Fibroblast of lung (primary cell): Measurements from ENCODE around the gene ARHGAP18. TPM values are rescaled to one million over a fixed set of nuclear protein-coding genes. Genes with fewer than 3 reads are reported as not detected.
A peak's percentile ranks its signal among the peaks of the same experiment; 100 is the strongest.

Experiments used
- DNase-seq, 2 donors: peaks; one replicate each; pipeline versions ENCODE4 v3.0.0 to v3.0.0-alpha.2; 2010; ENCODE audit warnings: low read depth in 2 of 2
- H2AFZ ChIP-seq: 2 replicates; pipeline ENCODE4 v1.5.1; 2012; ENCODE audit warnings: low read length, control low read depth, inconsistent platforms
- H3K27ac ChIP-seq: 2 replicates; pipeline ENCODE4 v1.5.1; 2011; ENCODE audit warnings: low read length, control low read depth; ENCODE audit not compliant: insufficient read depth
- H3K27me3 ChIP-seq: 2 replicates; pipeline ENCODE4 v1.5.1; 2011; ENCODE audit warnings: mild to moderate bottlenecking, low read length; ENCODE audit not compliant: control insufficient read depth, insufficient read depth
- H3K36me3 ChIP-seq: 2 replicates; pipeline ENCODE4 v1.5.1; 2011; ENCODE audit warnings: low read length; ENCODE audit not compliant: control insufficient read depth, insufficient read depth
- H3K4me1 ChIP-seq: 2 replicates; pipeline ENCODE4 v1.5.1; 2011; ENCODE audit warnings: low read length; ENCODE audit not compliant: control insufficient read depth, insufficient read depth; ENCODE audit errors: extremely low read depth
- H3K4me2 ChIP-seq: 2 replicates; pipeline ENCODE4 v1.5.1; 2011; ENCODE audit warnings: low read length, control low read depth; ENCODE audit not compliant: insufficient read depth; ENCODE audit errors: extremely low read depth
- H3K4me3 ChIP-seq, 4 experiments: fragments of 200-600 bp in 1 of 4; sonication (generic) in 1 of 4; replicated peaks in 1 of 4; 2 replicates each; pipeline ENCODE4 v1.5.1; 2011 to 2016; ENCODE audit warnings: low read length in 4 of 4, low read depth in 3 of 4, mild to moderate bottlenecking in 3 of 4, control low read depth in 2 of 4, inconsistent platforms in 1 of 4, mixed read lengths in 1 of 4; ENCODE audit not compliant: insufficient read depth in 1 of 4; ENCODE audit errors: control extremely low read depth in 1 of 4
- H3K79me2 ChIP-seq: 2 replicates; pipeline ENCODE4 v1.5.1; 2012; ENCODE audit warnings: mild to moderate bottlenecking, low read length, inconsistent platforms; ENCODE audit not compliant: control insufficient read depth, insufficient read depth
- H3K9ac ChIP-seq: 2 replicates; pipeline ENCODE4 v1.5.1; 2011; ENCODE audit warnings: mild to moderate bottlenecking, low read length, control low read depth; ENCODE audit not compliant: insufficient read depth
- H3K9me3 ChIP-seq: 2 replicates; pipeline ENCODE4 v1.5.1; 2012; ENCODE audit warnings: low read depth, low read length; ENCODE audit not compliant: control insufficient read depth, insufficient read depth
- H4K20me1 ChIP-seq: 2 replicates; pipeline ENCODE4 v1.5.1; 2011; ENCODE audit warnings: low read length; ENCODE audit not compliant: control insufficient read depth, insufficient read depth; ENCODE audit errors: extremely low read depth
- CTCF ChIP-seq, 2 donors: IDR thresholded peaks in 1 of 2; conservative IDR thresholded peaks in 1 of 2; 1 replicate in 1 of 2; 2 replicates in 1 of 2; pipeline ENCODE4 v1.5.1; 2011 to 2012; ENCODE audit warnings: low read length in 2 of 2, control low read depth in 1 of 2, inconsistent platforms in 1 of 2, low read depth in 1 of 2, mild to moderate bottlenecking in 1 of 2
- EZH2 ChIP-seq: IDR thresholded peaks from 2 replicates; pipeline ENCODE4 v1.5.1; 2012; ENCODE audit warnings: low read length, control low read depth, mild to moderate bottlenecking; ENCODE audit errors: missing control alignments
- polyA plus RNA-seq, 2 donors: library from polyadenylated mRNA; depleted of rRNA in 1 of 2; stranded (reverse) in 1 of 2; unstranded in 1 of 2; fragments of >200 nt; gene quantifications; 2 replicates each; pipeline ENCODE4 v1.2.1, GENCODE V29; 2011 to 2012; ENCODE audit warnings: missing spikeins in 1 of 2
- total RNA-seq: library from RNA; depleted of rRNA; stranded (reverse); fragments of >200 nt; gene quantifications from 2 replicates; pipeline ENCODE4 v1.2.1, GENCODE V29; 2014

Gene ARHGAP18
- total and polyA plus RNA-seq, 2 donors (not counting 1 experiment from before 2014, with no cell fraction given) = 18.6 to 38.3 TPM

GRCh38 chr6:129659590-129660345 is 50.2 kb downstream of the ARHGAP18 start:
- H3K9me3 ChIP-seq = no peaks in the 10 kb centered on the region
- peaks cover 71% of the 10 kb centered on the region for H3K79me2 ChIP-seq
- no peak overlapping the region for H3K9ac ChIP-seq
- peak overlapping the region; percentile 29 for H2AFZ ChIP-seq
- peak overlapping the region in 1 of 4 experiments; percentile 23 for H3K4me3 ChIP-seq
- no peaks in the 10 kb centered on the region for H3K4me1 ChIP-seq
- TF ChIP-seq EZH2 (no peak), CTCF (conservative IDR thresholded peaks at IDR 0.05 in 1 of 2, IDR thresholded peaks at IDR 0.05 in 1 of 2; ENCODE audit: low read depth in 1 of 2, low read length in 2 of 2) (no peak)
- no peak overlapping the region for H3K27ac ChIP-seq
- no peaks in the 10 kb centered on the region for H3K27me3 ChIP-seq
- peak overlapping the region; percentile 4 for H3K4me2 ChIP-seq
- no peaks in the 10 kb centered on the region for H4K20me1 ChIP-seq
- no peak for DNase-seq
- no peaks in the 10 kb centered on the region for H3K36me3 ChIP-seq

DNA sequence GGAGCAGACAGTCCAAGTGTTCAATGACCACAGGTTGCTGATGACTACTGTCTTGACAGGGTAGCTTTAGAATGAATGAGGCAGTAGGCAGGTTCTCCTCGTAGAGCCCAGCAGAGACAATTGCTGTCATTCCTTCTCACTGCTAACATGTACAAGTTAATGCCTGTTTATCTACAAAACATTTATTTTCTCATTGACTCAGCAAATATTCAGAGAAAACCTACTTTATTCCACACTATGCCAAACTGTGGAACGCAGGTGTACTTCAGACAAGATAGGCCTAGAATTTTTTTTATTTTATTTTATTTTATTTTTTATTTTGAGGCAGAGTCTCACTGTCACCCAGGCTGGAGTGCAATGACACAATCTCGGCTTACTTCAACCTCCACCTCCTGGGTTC is 50.8 kb downstream of the ARHGAP18 start:
- TF ChIP-seq EZH2 = no peak
- TF ChIP-seq CTCF (conservative IDR thresholded peaks at IDR 0.05 in 1 of 2, IDR thresholded peaks at IDR 0.05 in 1 of 2; ENCODE audit: low read depth in 1 of 2, low read length in 2 of 2) = no peak
- H3K4me1 ChIP-seq = peaks cover 2% of the 10 kb centered on the region
- no peak for DNase-seq
- H3K4me3 ChIP-seq = no peak overlapping the region
- H3K9ac ChIP-seq = no peak overlapping the region
- no peaks in the 10 kb centered on the region for H4K20me1 ChIP-seq
- no peak overlapping the region for H3K27ac ChIP-seq
- no peak overlapping the region for H3K4me2 ChIP-seq
- no peaks in the 10 kb centered on the region for H3K36me3 ChIP-seq
- peaks cover 72% of the 10 kb centered on the region for H3K79me2 ChIP-seq
- H2AFZ ChIP-seq = no peak overlapping the region
- H3K27me3 ChIP-seq = no peaks in the 10 kb centered on the region
- H3K9me3 ChIP-seq = no peaks in the 10 kb centered on the region

- H3K4me3 ChIP-seq = no peak overlapping the region
- no peak overlapping the region for H3K27ac ChIP-seq
- H3K4me2 ChIP-seq = no peak overlapping the region
- no peaks in the 10 kb centered on the region for H3K9me3 ChIP-seq
- no peak overlapping the region for H3K9ac ChIP-seq
- peaks cover 73% of the 10 kb centered on the region for H3K79me2 ChIP-seq
- H3K27me3 ChIP-seq = no peaks in the 10 kb centered on the region
- H2AFZ ChIP-seq = no peak overlapping the region
- DNase-seq = no peak
- TF ChIP-seq EZH2 = no peak
- TF ChIP-seq CTCF (conservative IDR thresholded peaks at IDR 0.05 in 1 of 2, IDR thresholded peaks at IDR 0.05 in 1 of 2; ENCODE audit: low read depth in 1 of 2, low read length in 2 of 2) = no peak
- H4K20me1 ChIP-seq = no peaks in the 10 kb centered on the region
- H3K4me1 ChIP-seq = peaks cover 2% of the 10 kb centered on the region
- H3K36me3 ChIP-seq = no peaks in the 10 kb centered on the region
These were observed 52.5 kb downstream of the ARHGAP18 start for GRCh38 chr6:129657483-129657882.
